Ectodermal cell (in vitro differentiated cells): ENCODE data around the gene LAMB2.

Experiments
- H3K27ac ChIP-seq: 2 replicates; pipeline ENCODE4 v1.7.0; 2013; ENCODE audit warnings: mild to moderate bottlenecking, low read depth, low read length; ENCODE audit not compliant: insufficient read depth, poor library complexity, severe bottlenecking
- H3K27me3 ChIP-seq: 2 replicates; pipeline ENCODE4 v1.7.0; 2013; ENCODE audit warnings: mild to moderate bottlenecking, low read length; ENCODE audit not compliant: insufficient read depth, control insufficient read depth, poor library complexity, severe bottlenecking
- H3K36me3 ChIP-seq: one replicate; pipeline ENCODE4 v1.7.0; 2013; ENCODE audit warnings: low read length; ENCODE audit not compliant: control insufficient read depth, insufficient read depth
- H3K4me1 ChIP-seq: one replicate; pipeline ENCODE4 v1.7.0; 2013; ENCODE audit warnings: low read length; ENCODE audit not compliant: control insufficient read depth, insufficient read depth
- H3K4me3 ChIP-seq: 2 replicates; pipeline ENCODE4 v1.7.0; 2013; ENCODE audit warnings: low read depth, low read length, control low read depth; ENCODE audit not compliant: insufficient read depth
- H3K9me3 ChIP-seq: 2 replicates; pipeline ENCODE4 v1.7.0; 2013; ENCODE audit warnings: mild to moderate bottlenecking, low read length, moderate library complexity; ENCODE audit not compliant: control insufficient read depth
- WGBS, 2 experiments: methylation state at CpG; one replicate each; pipeline ENCODE4 v1.1.7; 2013; ENCODE audit warnings: missing lambda C conversion rate in 2 of 2; 5-methylcytosine and 5-hydroxymethylcytosine counted together

Gene LAMB2

DNA sequence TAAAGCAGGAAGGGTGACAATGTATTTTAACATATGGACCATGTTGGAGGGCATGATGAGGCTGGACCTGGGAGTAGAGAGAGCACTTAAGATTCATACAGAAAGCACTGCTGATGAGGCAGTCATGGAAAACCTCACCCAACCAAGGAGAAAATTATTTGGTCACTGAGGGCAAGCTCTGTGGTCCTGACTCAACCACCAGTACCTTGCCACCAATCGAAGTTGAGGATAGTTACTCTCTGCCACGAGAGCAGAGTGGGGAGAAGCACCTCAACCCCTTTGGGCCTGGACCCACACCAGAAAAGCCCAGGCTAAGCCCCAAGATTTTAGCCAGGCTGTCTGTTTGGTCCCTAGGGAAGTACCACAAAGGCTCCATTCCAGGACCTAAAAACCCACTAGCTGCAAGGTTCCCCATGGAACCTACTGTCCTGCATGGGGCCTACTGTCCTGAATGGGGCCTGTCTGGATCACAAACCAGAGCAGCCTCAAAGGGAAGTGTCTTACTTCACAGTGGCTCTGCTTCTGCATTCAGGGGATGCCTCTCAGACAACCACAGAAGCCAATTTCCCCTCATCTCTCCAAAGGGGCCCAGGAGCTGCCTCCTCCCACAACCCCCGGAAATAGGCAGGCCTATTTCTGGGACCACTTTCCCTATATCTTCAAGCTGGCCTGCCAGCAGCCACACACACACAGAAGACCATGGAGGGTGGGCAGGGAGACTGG lies 29.1 kb upstream of the LAMB2 start:
- Histone ChIP-seq H3K4me1 (peaks cover 8% of the 10 kb centered on the region), H3K4me3 (no peak overlapping the region), H3K27ac (no peak overlapping the region), H3K36me3 (peaks cover 11% of the 10 kb centered on the region), H3K9me3 (no peaks in the 10 kb centered on the region), H3K27me3 (peaks cover 1% of the 10 kb centered on the region)
- 95% methylated on average over 3 of the region's 3 CpGs for WGBS, 2 experiments

- Histone ChIP-seq H3K36me3 (peaks cover 11% of the 10 kb centered on the region), H3K27me3 (no peaks in the 10 kb centered on the region)
Observed at GRCh38 chr3:49161197-49161596, 28.3 kb upstream of the LAMB2 start.

DNA sequence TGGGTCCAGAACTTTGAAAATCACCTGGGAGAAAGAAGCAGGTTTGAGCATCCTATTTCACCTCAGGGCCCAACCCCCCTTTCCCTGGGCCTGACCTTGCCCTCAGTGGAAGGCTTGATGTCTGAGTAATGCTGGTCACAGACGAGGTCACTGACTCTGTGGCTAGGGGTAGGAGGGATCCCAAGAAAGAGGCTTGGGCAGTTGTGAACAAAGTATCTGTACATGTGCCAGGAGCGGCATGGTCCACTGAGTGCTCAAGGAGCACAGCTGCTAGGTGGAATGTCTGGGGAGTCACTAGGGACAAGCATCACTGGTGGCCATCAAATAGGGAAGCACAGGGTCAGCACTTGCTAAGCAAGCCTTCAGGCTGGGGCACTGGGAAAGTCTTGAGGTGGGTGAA lies 25.9 kb upstream of the LAMB2 start:
- Histone ChIP-seq H3K27ac (no peak overlapping the region), H3K27me3 (no peaks in the 10 kb centered on the region), H3K4me1 (no peaks in the 10 kb centered on the region), H3K36me3 (peaks cover 11% of the 10 kb centered on the region), H3K9me3 (no peaks in the 10 kb centered on the region), H3K4me3 (no peak overlapping the region)
- 87% methylated on average over 2 of the region's 2 CpGs for WGBS, 2 experiments

More at GRCh38 chr3:49161197-49161596, 28.3 kb upstream of the LAMB2 start:
- H3K27ac ChIP-seq: no peak overlapping the region
- 91 to 95% methylated on average over 2 of the region's 2 CpGs for whole genome bisulfite sequencing, 2 experiments
- H3K4me1 ChIP-seq: peaks cover 3% of the 10 kb centered on the region
- no peaks in the 10 kb centered on the region for H3K9me3 ChIP-seq
- H3K4me3 ChIP-seq: no peak overlapping the region

DNA sequence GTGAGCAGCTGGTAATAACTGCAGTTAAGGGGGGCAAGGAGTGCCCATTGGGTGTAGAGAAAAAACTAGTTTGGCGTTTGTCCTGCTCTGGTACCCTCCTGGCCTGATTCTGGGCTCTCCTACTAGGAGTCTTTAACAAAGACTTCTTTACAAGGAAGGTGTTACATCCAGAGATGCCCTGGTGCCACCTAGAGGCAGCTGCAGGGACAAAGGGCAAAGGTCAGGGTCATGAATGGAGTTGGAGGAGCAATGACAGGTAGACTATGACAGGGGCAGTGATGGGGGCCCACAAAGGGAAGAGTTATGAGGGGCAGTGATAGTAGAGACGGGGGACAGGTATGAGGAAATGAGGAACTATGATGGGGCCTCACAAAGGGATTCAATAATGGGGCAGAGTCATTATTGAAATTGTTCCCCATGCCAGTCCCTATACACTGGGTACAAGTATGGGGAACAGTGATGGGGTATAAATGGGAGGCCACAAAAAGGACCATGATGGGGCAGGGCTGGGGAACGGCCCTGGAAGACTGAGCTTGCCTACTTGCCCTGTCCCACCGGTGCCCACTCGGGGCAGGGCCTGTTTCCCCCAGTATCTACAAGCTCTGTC lies 25.4 kb upstream of the LAMB2 start:
- Histone ChIP-seq H3K27me3 (no peaks in the 10 kb centered on the region), H3K4me1 (no peaks in the 10 kb centered on the region), H3K9me3 (no peaks in the 10 kb centered on the region), H3K27ac (no peak overlapping the region), H3K36me3 (peaks cover 5% of the 10 kb centered on the region), H3K4me3 (no peak overlapping the region)
- WGBS, 2 experiments: 72% methylated on average over 5 of the region's 5 CpGs

DNA sequence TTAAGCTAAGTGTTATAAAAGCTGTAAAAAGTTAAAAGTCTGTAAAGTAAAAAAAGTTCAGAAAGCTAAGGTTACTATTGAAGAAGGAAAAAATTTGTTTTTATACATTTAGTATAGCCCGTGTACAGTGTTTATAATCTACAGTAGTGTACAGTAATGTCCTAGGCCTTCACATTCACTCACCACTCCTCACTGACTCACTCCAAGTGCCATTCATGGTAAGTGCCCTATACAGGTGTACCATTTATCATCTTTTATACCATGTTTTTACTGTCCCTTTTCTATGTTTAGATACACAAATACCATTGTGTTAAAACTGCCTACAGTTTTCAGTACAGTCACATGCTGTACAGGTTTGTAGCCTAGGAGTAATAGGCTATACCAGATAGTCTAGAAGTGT lies 24.4 kb upstream of the LAMB2 start:
- H3K27me3 ChIP-seq: no peaks in the 10 kb centered on the region
- WGBS, 2 experiments: 75% methylated on average over 1 of the region's 1 CpG; no CpG with 5 or more reads in 1 of the 2 experiments
- no peaks in the 10 kb centered on the region for H3K36me3 ChIP-seq
- H3K4me3 ChIP-seq: no peak overlapping the region
- no peaks in the 10 kb centered on the region for H3K9me3 ChIP-seq
- no peaks in the 10 kb centered on the region for H3K4me1 ChIP-seq
- no peak overlapping the region for H3K27ac ChIP-seq

- no peaks in the 10 kb centered on the region for H3K36me3 ChIP-seq
- no peak overlapping the region for H3K27ac ChIP-seq
- no peaks in the 10 kb centered on the region for H3K4me1 ChIP-seq
- no peaks in the 10 kb centered on the region for H3K27me3 ChIP-seq
- no peak overlapping the region for H3K4me3 ChIP-seq
- H3K9me3 ChIP-seq: no peaks in the 10 kb centered on the region
- WGBS, 2 experiments: 82 to 88% methylated on average over 3 of the region's 3 CpGs
Observed at GRCh38 chr3:49153349-49153912, 20.6 kb upstream of the LAMB2 start.

- no peak overlapping the region for H3K27ac ChIP-seq
- no peaks in the 10 kb centered on the region for H3K36me3 ChIP-seq
- H3K9me3 ChIP-seq: no peaks in the 10 kb centered on the region
- no peaks in the 10 kb centered on the region for H3K27me3 ChIP-seq
- WGBS, 2 experiments: 86 to 94% methylated on average over 2 of the region's 2 CpGs
- H3K4me3 ChIP-seq: no peak overlapping the region
- H3K4me1 ChIP-seq: no peaks in the 10 kb centered on the region
Observed at GRCh38 chr3:49151610-49152009, 18.8 kb upstream of the LAMB2 start.

- no peaks in the 10 kb centered on the region for H3K9me3 ChIP-seq
- no peaks in the 10 kb centered on the region for H3K36me3 ChIP-seq
- 87 to 91% methylated on average over 5 of the region's 5 CpGs for WGBS, 2 experiments
- no peak overlapping the region for H3K27ac ChIP-seq
- H3K4me3 ChIP-seq: no peak overlapping the region
- H3K4me1 ChIP-seq: no peaks in the 10 kb centered on the region
- H3K27me3 ChIP-seq: no peaks in the 10 kb centered on the region
Observed at GRCh38 chr3:49148159-49148558, 15.3 kb upstream of the LAMB2 start.

DNA sequence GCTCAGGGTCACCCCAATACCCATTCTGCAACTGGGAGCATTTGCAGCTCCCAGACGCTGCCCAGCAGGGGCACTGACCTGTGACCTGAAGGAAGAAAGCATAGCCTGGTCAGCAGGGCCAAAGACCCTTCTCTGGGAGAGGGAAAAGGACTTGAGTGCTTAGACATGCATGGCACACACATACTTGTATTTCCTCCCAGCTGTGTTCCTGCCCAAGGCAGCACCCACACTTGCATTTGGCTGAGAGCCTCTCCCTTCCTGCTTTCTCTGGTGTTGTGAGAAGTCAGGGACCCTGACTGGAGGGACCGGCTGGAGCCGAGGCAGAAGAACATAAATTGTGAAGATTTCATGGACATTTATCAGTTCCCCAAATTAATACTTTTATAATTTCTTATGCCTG lies 7.2 kb upstream of the LAMB2 start:
- Histone ChIP-seq H3K4me3 (no peak overlapping the region), H3K4me1 (no peaks in the 10 kb centered on the region), H3K36me3 (no peaks in the 10 kb centered on the region), H3K27ac (no peak overlapping the region), H3K27me3 (no peaks in the 10 kb centered on the region), H3K9me3 (no peaks in the 10 kb centered on the region)
- 74% methylated on average over 2 to 3 of the region's 3 CpGs for WGBS, 2 experiments

DNA sequence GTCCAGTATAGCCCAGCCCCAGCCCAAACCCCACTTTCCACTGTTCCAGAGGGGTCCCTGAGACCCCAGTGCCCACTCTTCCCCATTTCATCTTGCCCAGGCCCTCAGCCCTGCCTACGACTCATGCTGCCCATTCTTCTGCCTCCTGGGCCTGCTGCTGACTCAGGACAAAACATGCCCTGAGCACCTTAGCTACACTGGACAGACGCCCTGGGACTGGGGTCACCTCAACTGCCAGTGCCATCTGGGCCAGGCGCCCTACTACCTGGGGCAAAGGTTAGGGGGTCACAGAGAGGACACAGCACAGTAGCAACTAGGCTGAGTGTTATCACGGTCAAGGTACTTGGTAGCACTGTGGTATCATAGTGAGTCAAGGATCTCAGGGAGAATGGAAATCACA lies 2.6 kb upstream of the LAMB2 start:
- H3K27ac ChIP-seq: no peak overlapping the region
- no peaks in the 10 kb centered on the region for H3K9me3 ChIP-seq
- WGBS, 2 experiments: 89 to 90% methylated on average over 4 of the region's 4 CpGs
- H3K36me3 ChIP-seq: no peaks in the 10 kb centered on the region
- no peaks in the 10 kb centered on the region for H3K27me3 ChIP-seq
- no peak overlapping the region for H3K4me3 ChIP-seq
- peaks cover 4% of the 10 kb centered on the region for H3K4me1 ChIP-seq
